H1 (cell line): Measurements from ENCODE around the gene ELMO1. TPM values are rescaled to one million over a fixed set of nuclear protein-coding genes. Genes with fewer than 3 reads are reported as not detected.

ENCODE experiments used
- CTCF ChIA-PET: fragments of 300-600 bp; sonication (Branson Sonifier 250); formaldehyde crosslinking; loops from one replicate; lab custom pipeline; 2021; ENCODE audit not compliant: partially characterized antibody; lab: Charles Lee
- POLR2A ChIA-PET: fragments of 300-600 bp; sonication (Branson Sonifier 250); formaldehyde crosslinking; loops from one replicate; lab custom pipeline; 2021; ENCODE audit warnings: inconsistent platforms; ENCODE audit not compliant: partially characterized antibody; lab: Charles Lee
- DNase-seq, 2 experiments: peaks; one replicate each; pipeline versions ENCODE4 v3.0.0 to v3.0.0-alpha.2; 2010 to 2022; ENCODE audit warnings: low spot score in 2 of 2, low read depth in 1 of 2, mixed read lengths in 1 of 2
- FAIRE-seq: peaks from 2 replicates; lab custom pipeline; 2011; peaks lifted over from hg19 to GRCh38; lab: Jason Lieb, UNC
- H2AFZ ChIP-seq: 2 replicates; pipeline ENCODE4 v1.8.1; 2012; ENCODE audit warnings: low read length, inconsistent platforms
- H2AK5ac ChIP-seq: 2 replicates; pipeline ENCODE4 v1.6.1; 2013; ENCODE audit warnings: low read depth, low read length
- H2BK120ac ChIP-seq: replicated peaks from 2 replicates; pipeline ENCODE3; 2013; ENCODE audit warnings: low read depth, low read length, inconsistent platforms
- H2BK12ac ChIP-seq: 2 replicates; pipeline ENCODE4 v1.6.1; 2013; ENCODE audit warnings: low read depth, low read length
- H2BK15ac ChIP-seq: 2 replicates; pipeline ENCODE4 v1.6.1; 2013; ENCODE audit warnings: low read length
- H2BK20ac ChIP-seq: 2 replicates; pipeline ENCODE4 v1.6.1; 2013; ENCODE audit warnings: low read length
- H2BK5ac ChIP-seq: 2 replicates; pipeline ENCODE4 v1.6.1; 2013; ENCODE audit warnings: low read depth, low read length
- H3K14ac ChIP-seq: 2 replicates; pipeline ENCODE4 v1.6.1; 2013; ENCODE audit warnings: inconsistent platforms; ENCODE audit not compliant: insufficient read length
- H3K18ac ChIP-seq: 2 replicates; pipeline ENCODE4 v1.6.1; 2013; ENCODE audit warnings: low read length; ENCODE audit errors: extremely low read depth
- H3K23ac ChIP-seq: 2 replicates; pipeline ENCODE4 v1.6.1; 2013; ENCODE audit warnings: inconsistent platforms; ENCODE audit not compliant: insufficient read length
- H3K23me2 ChIP-seq: 2 replicates; pipeline ENCODE4 v1.6.1; 2013; ENCODE audit warnings: low read depth, low read length
- H3K27ac ChIP-seq: 2 replicates; pipeline ENCODE4 v1.6.1; 2011; ENCODE audit warnings: low read depth, low read length, inconsistent platforms
- H3K27me3 ChIP-seq, 4 experiments: replicated peaks in 1 of 4; 1 replicate in 1 of 4; 2 replicates in 3 of 4; pipeline versions ENCODE4 v1.6.1 to v1.8.1; 2011 to 2013; ENCODE audit warnings: low read length in 3 of 4, mild to moderate bottlenecking in 3 of 4, inconsistent platforms in 2 of 4, mixed read lengths in 2 of 4, moderate library complexity in 1 of 4; ENCODE audit not compliant: control insufficient read depth in 3 of 4, insufficient read depth in 3 of 4; ENCODE audit errors: extremely low read depth in 1 of 4
- H3K36me3 ChIP-seq, 4 experiments: 2 replicates each; pipeline versions ENCODE4 v1.6.1 to v1.8.1; 2011 to 2013; ENCODE audit warnings: mild to moderate bottlenecking in 4 of 4, low read length in 3 of 4, moderate library complexity in 2 of 4, control low read depth in 1 of 4, inconsistent platforms in 1 of 4; ENCODE audit not compliant: insufficient read depth in 4 of 4, control insufficient read depth in 2 of 4
- H3K4ac ChIP-seq: replicated peaks from 2 replicates; pipeline ENCODE3; 2013; ENCODE audit warnings: low read length, low read depth, mixed read lengths, inconsistent platforms; ENCODE audit not compliant: insufficient read length
- H3K4me1 ChIP-seq, 4 experiments: replicated peaks in 1 of 4; 1 replicate in 1 of 4; 2 replicates in 3 of 4; pipeline versions ENCODE4 v1.6.1 to v1.8.1; 2011 to 2013; ENCODE audit warnings: low read length in 3 of 4, inconsistent platforms in 2 of 4, mixed read lengths in 1 of 4; ENCODE audit not compliant: insufficient read depth in 4 of 4, control insufficient read depth in 3 of 4
- H3K4me2 ChIP-seq, 2 experiments: 2 replicates each; pipeline versions ENCODE4 v1.6.1 to v1.8.1; 2011 to 2013; ENCODE audit warnings: low read depth in 2 of 2, low read length in 2 of 2, control low read depth in 1 of 2, inconsistent platforms in 1 of 2, mild to moderate bottlenecking in 1 of 2; ENCODE audit not compliant: insufficient read depth in 1 of 2
- H3K4me3 ChIP-seq, 4 experiments: fragments of 200-600, 300-600 bp in 1 of 4; sonication (generic), shearing (Covaris generic), sonication (Bioruptor Twin) in 1 of 4; 2 replicates each; pipeline versions ENCODE4 v1.5.1 to v1.8.1; 2011 to 2016; ENCODE audit warnings: low read length in 4 of 4, low read depth in 3 of 4, control low read depth in 2 of 4, inconsistent platforms in 2 of 4, mild to moderate bottlenecking in 2 of 4, mixed read lengths in 1 of 4, moderate library complexity in 1 of 4; ENCODE audit not compliant: insufficient read depth in 2 of 4; ENCODE audit errors: extremely low read depth in 1 of 4
- H3K56ac ChIP-seq: replicated peaks from 2 replicates; pipeline ENCODE3; 2013; ENCODE audit warnings: low read depth, mild to moderate bottlenecking, mixed read lengths, low read length, inconsistent platforms; ENCODE audit not compliant: insufficient read length
- H3K79me1 ChIP-seq: 2 replicates; pipeline ENCODE4 v1.6.1; 2013; ENCODE audit warnings: low read depth, low read length, control low read depth
- H3K79me2 ChIP-seq, 2 experiments: 2 replicates each; pipeline versions ENCODE4 v1.6.1 to v1.8.1; 2012 to 2013; ENCODE audit warnings: low read length in 2 of 2, mild to moderate bottlenecking in 2 of 2, inconsistent platforms in 1 of 2; ENCODE audit not compliant: insufficient read depth in 2 of 2, control insufficient read depth in 1 of 2
- H3K9ac ChIP-seq, 4 experiments: replicated peaks in 1 of 4; 1 replicate in 1 of 4; 2 replicates in 3 of 4; pipeline versions ENCODE4 v1.6.1 to v1.8.1; 2011 to 2013; ENCODE audit warnings: low read depth in 3 of 4, low read length in 3 of 4, control low read depth in 2 of 4, mild to moderate bottlenecking in 2 of 4, moderate library complexity in 2 of 4, inconsistent platforms in 1 of 4; ENCODE audit errors: extremely low read depth in 1 of 4
- H3K9me3 ChIP-seq, 2 experiments: 2 replicates each; pipeline versions ENCODE4 v1.6.1 to v1.8.1; 2012 to 2013; ENCODE audit warnings: mild to moderate bottlenecking in 2 of 2, moderate library complexity in 2 of 2, control low read depth in 1 of 2, inconsistent platforms in 1 of 2, low read depth in 1 of 2, low read length in 1 of 2, mixed read lengths in 1 of 2; ENCODE audit not compliant: insufficient read depth in 2 of 2
- H4K20me1 ChIP-seq, 2 experiments: replicated peaks in 1 of 2; 2 replicates each; pipeline versions ENCODE3 to v1.8.1; 2011 to 2013; ENCODE audit warnings: inconsistent platforms in 2 of 2, low read length in 2 of 2, mild to moderate bottlenecking in 1 of 2; ENCODE audit not compliant: insufficient read depth in 2 of 2, control insufficient read depth in 1 of 2
- H4K5ac ChIP-seq: 2 replicates; pipeline ENCODE4 v1.6.1; 2013; ENCODE audit warnings: low read length, low read depth, mixed read lengths, inconsistent platforms; ENCODE audit not compliant: insufficient read length
- H4K8ac ChIP-seq: 2 replicates; pipeline ENCODE4 v1.8.0; 2013; ENCODE audit warnings: mild to moderate bottlenecking, moderate library complexity, low read length, inconsistent platforms; ENCODE audit not compliant: insufficient read depth; ENCODE audit errors: extremely low read depth
- H4K91ac ChIP-seq: replicated peaks from 2 replicates; pipeline ENCODE3; 2013; ENCODE audit warnings: low read length, mixed read lengths, inconsistent platforms; ENCODE audit not compliant: insufficient read length
- BCL11A ChIP-seq, 2 experiments: IDR thresholded peaks; one replicate each; pipeline ENCODE4 v1.6.1; 2011; ENCODE audit warnings: low read depth in 2 of 2, low read length in 2 of 2, mild to moderate bottlenecking in 2 of 2
- CHD2 ChIP-seq: IDR thresholded peaks from 2 replicates; pipeline ENCODE4 v1.6.1; 2012; ENCODE audit warnings: low read length, improper control_type of control experiment
- FOSL1 ChIP-seq: IDR thresholded peaks from 2 replicates; pipeline ENCODE4 v1.6.1; 2011; ENCODE audit warnings: mild to moderate bottlenecking, low read depth, low read length, moderate library complexity; ENCODE audit not compliant: insufficient read depth
- HDAC2 ChIP-seq, 2 experiments: fragments of 300-600 bp in 1 of 2; sonication (generic) in 1 of 2; IDR thresholded peaks; 2 replicates each; pipeline ENCODE4 v1.6.1; 2011 to 2012; ENCODE audit warnings: low read depth in 2 of 2, low read length in 2 of 2, mild to moderate bottlenecking in 2 of 2, moderate library complexity in 2 of 2, borderline replicate concordance in 1 of 2, inconsistent platforms in 1 of 2
- JUND ChIP-seq: IDR thresholded peaks from 2 replicates; pipeline ENCODE4 v1.6.1; 2011; ENCODE audit warnings: mild to moderate bottlenecking, improper control_type of control experiment, low read length
- POLR2A ChIP-seq, 2 experiments: IDR thresholded peaks; 1 replicate in 1 of 2; 2 replicates in 1 of 2; pipeline ENCODE4 v1.6.1; 2011; ENCODE audit warnings: low read depth in 2 of 2, low read length in 2 of 2, mild to moderate bottlenecking in 2 of 2; ENCODE audit errors: control extremely low read depth in 1 of 2
- POU5F1 ChIP-seq: IDR thresholded peaks from 2 replicates; pipeline ENCODE4 v1.6.1; 2011; ENCODE audit warnings: low read depth, mild to moderate bottlenecking, low read length, moderate library complexity
- RAD21 ChIP-seq, 2 experiments: IDR thresholded peaks in 1 of 2; conservative IDR thresholded peaks in 1 of 2; 2 replicates each; pipeline ENCODE4 v1.6.1; 2011; ENCODE audit warnings: low read depth in 2 of 2, low read length in 2 of 2, improper control_type of control experiment in 1 of 2, inconsistent platforms in 1 of 2, mild to moderate bottlenecking in 1 of 2, moderate library complexity in 1 of 2
- RXRA ChIP-seq: IDR thresholded peaks from 2 replicates; pipeline ENCODE4 v1.6.1; 2011; ENCODE audit warnings: low read depth, mild to moderate bottlenecking, low read length, moderate library complexity; ENCODE audit not compliant: insufficient read depth
- SAP30 ChIP-seq: fragments of 300-600 bp; sonication (generic); IDR thresholded peaks from 2 replicates; pipeline ENCODE4 v1.7.1; 2012; ENCODE audit warnings: low read length, moderate library complexity, mild to moderate bottlenecking, inconsistent platforms; ENCODE audit not compliant: insufficient read depth, insufficient replicate concordance
- SUZ12 ChIP-seq: fragments of 200-600 bp; sonication (generic); IDR thresholded peaks from 2 replicates; pipeline ENCODE4 v1.6.1; 2012; ENCODE audit warnings: mild to moderate bottlenecking, inconsistent platforms, low read length, moderate library complexity, mixed read lengths
- TEAD4 ChIP-seq: IDR thresholded peaks from 2 replicates; pipeline ENCODE4 v1.6.1; 2012; ENCODE audit warnings: low read depth, low read length, inconsistent platforms, mixed read lengths
- YY1 ChIP-seq: IDR thresholded peaks from 2 replicates; pipeline ENCODE4 v1.6.1; 2011; ENCODE audit warnings: low read depth, mild to moderate bottlenecking, low read length
- WGBS, 2 experiments: shearing (Covaris generic) in 1 of 2; methylation state at CpG; one replicate each; pipeline versions ENCODE4 v1.1.6 to v1.1.7; 2013 to 2015; ENCODE audit warnings: low lambda C conversion rate in 2 of 2, mixed read lengths in 2 of 2, inconsistent platforms in 1 of 2, low coverage in 1 of 2, missing lambda C conversion rate in 1 of 2; ENCODE audit not compliant: insufficient replicate concordance in 2 of 2, insufficient coverage in 1 of 2, insufficient read length in 1 of 2; ENCODE audit errors: extremely low coverage in 1 of 2, missing lambda C conversion rate in 1 of 2; 5-methylcytosine and 5-hydroxymethylcytosine counted together
- polyA plus RNA-seq, 7 experiments: library from polyadenylated mRNA; depleted of rRNA in 3 of 7; stranded (reverse) in 5 of 7; unstranded in 2 of 7; fragments of >200 nt in 5 of 7; fragments of 200-250 nt in 2 of 7; gene quantifications; 1 replicate in 5 of 7; 2 replicates in 1 of 7; 4 replicates in 1 of 7; pipeline versions ENCODE4 v1.2.1 to v1.2.3, GENCODE V29; 2011 to 2013; ENCODE audit warnings: missing spikeins in 2 of 7, mixed read lengths in 2 of 7
- total RNA-seq: library from RNA; stranded (reverse); fragmentation: NEBNext Ultra II Directional; extraction: Animal tissue kit (Norgen Biotek cat#: 25700); gene quantifications from 2 replicates; pipeline ENCODE4 v1.2.1, GENCODE V29; 2021

ELMO1 gene
- total and polyA plus RNA-seq, 2 of the 8 experiments (the other 6 are each of a cell fraction or from before 2014, with no cell fraction given), result 18.4 to 21.0 TPM

GRCh38 chr7:37440738-37441385, 7.8 kb downstream of the ELMO1 start:
- 85% methylated on average over 8 of the region's 8 CpGs; no CpG with 5 or more reads in 1 of the 2 experiments for WGBS, 2 experiments
- H3K27me3 ChIP-seq, result no peaks in the 10 kb centered on the region
- no peak overlapping the region for H3K23ac ChIP-seq
- H2AK5ac ChIP-seq, result no peak overlapping the region
- no peak overlapping the region for H4K5ac ChIP-seq
- H3K4ac ChIP-seq, result no peak overlapping the region
- H3K27ac ChIP-seq, result no peak overlapping the region
- DNase-seq (no peak), FAIRE-seq (no peak)
- ChIA-PET POLR2A (no interaction called here), CTCF (interaction anchor here (0.5 to 1.4 kb wide), 3 partner anchors 8 to 81 kb away, joined by 3 to 4 read pairs (median 3); partner anchors contain the start of gene ELMO1)
- H2BK12ac ChIP-seq, result no peak overlapping the region
- peaks cover 0 to 11% (median 4%) of the 10 kb centered on the region in 4 experiments; a peak in 3 of 7 replicates for H3K4me1 ChIP-seq
- H2AFZ ChIP-seq, result no peak overlapping the region
- no peak overlapping the region for H3K14ac ChIP-seq
- H4K8ac ChIP-seq, result no peak overlapping the region
- no peak overlapping the region for H4K91ac ChIP-seq
- H3K4me3 ChIP-seq, result no peak overlapping the region
- H3K79me1 ChIP-seq, result no peaks in the 10 kb centered on the region
- H2BK5ac ChIP-seq, result no peak overlapping the region
- no peak overlapping the region for H3K18ac ChIP-seq
- no peak overlapping the region for H3K56ac ChIP-seq
- no peak overlapping the region for H2BK20ac ChIP-seq
- H3K4me2 ChIP-seq, result no peak overlapping the region
- no peak overlapping the region for H2BK120ac ChIP-seq
- no peaks in the 10 kb centered on the region for H3K36me3 ChIP-seq
- no peaks in the 10 kb centered on the region for H3K23me2 ChIP-seq
- no peak overlapping the region for H3K9ac ChIP-seq
- no peaks in the 10 kb centered on the region for H3K9me3 ChIP-seq
- peaks cover 0 to 49% of the 10 kb centered on the region in 2 experiments; a peak in 2 of 4 replicates for H3K79me2 ChIP-seq
- H2BK15ac ChIP-seq, result no peak overlapping the region
- H4K20me1 ChIP-seq, result no peaks in the 10 kb centered on the region
- no peak for TF ChIP-seq SUZ12
- TF ChIP-seq YY1, result no peak
- no peak for TF ChIP-seq POU5F1
- no peak for TF ChIP-seq FOSL1
- no peak for TF ChIP-seq POLR2A (IDR thresholded peaks at IDR 0.05; ENCODE audit: control extremely low read depth in 1 of 2, low read depth in 2 of 2, low read length in 2 of 2)
- TF ChIP-seq RAD21 (IDR thresholded peaks at IDR 0.05 in 1 of 2, conservative IDR thresholded peaks at IDR 0.05 in 1 of 2; ENCODE audit: low read depth in 2 of 2, low read length in 2 of 2), result no peak
- TF ChIP-seq SAP30, result no peak
- TF ChIP-seq JUND, result no peak
- no peak for TF ChIP-seq HDAC2 (IDR thresholded peaks at IDR 0.05; ENCODE audit: borderline replicate concordance in 1 of 2, low read depth in 2 of 2, low read length in 2 of 2)
- no peak for TF ChIP-seq CHD2
- TF ChIP-seq RXRA, result no peak
- no peak for TF ChIP-seq TEAD4
- no peak for TF ChIP-seq BCL11A (IDR thresholded peaks at IDR 0.05; ENCODE audit: low read depth in 2 of 2, low read length in 2 of 2)
